ENCODE measurements around the gene AGPAT1.

Gene AGPAT1

DNA sequence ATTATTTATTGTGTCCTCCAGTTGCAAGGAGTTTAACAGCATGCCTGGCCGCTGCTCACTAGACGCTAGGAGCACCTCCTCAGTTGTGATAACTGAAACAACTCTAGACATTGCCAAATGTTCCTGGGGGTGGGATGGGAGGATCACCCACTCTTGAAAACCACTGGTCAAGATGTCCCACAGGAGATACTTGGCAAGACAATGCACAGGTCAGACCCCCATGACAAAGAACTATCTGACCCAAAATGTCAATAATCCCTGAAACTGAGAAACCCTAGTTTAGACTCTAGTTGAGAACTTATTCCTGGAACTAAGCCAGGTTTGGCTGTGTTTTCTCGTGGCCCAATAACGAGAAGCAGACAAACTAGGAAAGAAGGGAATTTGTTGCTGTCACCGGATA, 36.3 kb downstream of the AGPAT1 start:
- Histone ChIP-seq H3K4me1 (ENCODE audit: control insufficient read depth, insufficient read depth, low read length) (no peaks in the 10 kb centered on the region), H3K4me3 (ENCODE audit: low read depth, low read length) (no peak overlapping the region), H3K27ac (ENCODE audit: low read depth, low read length) (no peak overlapping the region), H3K9me3 (ENCODE audit: control insufficient read depth, insufficient read depth, low read depth, low read length) (no peaks in the 10 kb centered on the region), H3K9ac (ENCODE audit: low read length) (no peak overlapping the region), H3K27me3 (ENCODE audit: control insufficient read depth, insufficient read depth, low read length) (no peaks in the 10 kb centered on the region), H3K36me3 (ENCODE audit: control insufficient read depth, insufficient read depth, low read length) (no peaks in the 10 kb centered on the region)

DNA sequence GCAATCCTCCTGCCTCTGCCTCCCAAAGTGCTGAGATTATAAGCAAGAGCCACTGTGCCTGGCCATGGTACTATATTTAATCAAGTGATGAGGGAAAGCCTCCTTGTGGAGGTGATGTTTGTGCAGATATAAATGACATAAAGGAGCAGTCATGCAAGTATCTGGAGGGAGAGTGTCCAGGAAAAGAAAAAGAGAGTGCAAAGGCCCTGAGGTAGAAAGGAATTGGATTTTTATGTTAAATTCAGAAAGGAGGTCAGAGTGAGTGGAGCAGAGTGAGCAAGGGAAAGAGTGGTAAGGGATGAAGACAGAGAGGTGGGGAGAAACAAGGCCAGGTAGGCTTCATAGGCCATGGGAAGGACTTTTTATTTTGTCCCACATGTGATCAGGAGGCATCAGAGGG, 38.4 kb downstream of the AGPAT1 start:
- Histone ChIP-seq H3K27ac (ENCODE audit: low read depth, low read length) (no peak overlapping the region), H3K27me3 (ENCODE audit: control insufficient read depth, insufficient read depth, low read length) (no peaks in the 10 kb centered on the region), H3K9me3 (ENCODE audit: control insufficient read depth, insufficient read depth, low read depth, low read length) (no peaks in the 10 kb centered on the region), H3K9ac (ENCODE audit: low read length) (no peak overlapping the region), H3K4me3 (ENCODE audit: low read depth, low read length) (no peak overlapping the region), H3K4me1 (ENCODE audit: control insufficient read depth, insufficient read depth, low read length) (no peaks in the 10 kb centered on the region), H3K36me3 (ENCODE audit: control insufficient read depth, insufficient read depth, low read length) (no peaks in the 10 kb centered on the region)

DNA sequence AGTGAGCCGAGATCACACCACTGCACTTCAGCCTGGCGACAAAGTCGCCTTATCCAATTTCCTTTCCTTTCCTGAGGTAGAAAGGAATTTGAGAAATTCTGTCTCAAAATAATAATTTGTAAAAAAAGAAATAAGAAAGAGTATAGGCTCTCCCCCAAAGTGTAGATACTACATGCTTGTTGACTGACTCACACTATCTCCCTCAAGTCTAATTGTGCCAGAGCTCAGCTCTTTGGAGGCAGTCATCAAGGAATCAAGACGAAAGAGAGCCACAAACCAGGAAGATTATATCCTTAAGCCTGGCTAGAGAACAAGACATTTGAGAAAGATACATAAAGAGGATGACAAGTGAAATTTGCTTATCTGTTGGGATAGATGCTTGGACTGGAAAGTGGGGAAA, 42.1 kb downstream of the AGPAT1 start:
- Histone ChIP-seq H3K9me3 (ENCODE audit: control insufficient read depth, insufficient read depth, low read depth, low read length) (no peaks in the 10 kb centered on the region), H3K9ac (ENCODE audit: low read length) (no peak overlapping the region), H3K4me3 (ENCODE audit: low read depth, low read length) (no peak overlapping the region), H3K27ac (ENCODE audit: low read depth, low read length) (no peak overlapping the region), H3K4me1 (ENCODE audit: control insufficient read depth, insufficient read depth, low read length) (peaks cover 8% of the 10 kb centered on the region; the same call in 1 of the 2 replicates), H3K27me3 (ENCODE audit: control insufficient read depth, insufficient read depth, low read length) (no peaks in the 10 kb centered on the region), H3K36me3 (ENCODE audit: control insufficient read depth, insufficient read depth, low read length) (no peaks in the 10 kb centered on the region)

DNA sequence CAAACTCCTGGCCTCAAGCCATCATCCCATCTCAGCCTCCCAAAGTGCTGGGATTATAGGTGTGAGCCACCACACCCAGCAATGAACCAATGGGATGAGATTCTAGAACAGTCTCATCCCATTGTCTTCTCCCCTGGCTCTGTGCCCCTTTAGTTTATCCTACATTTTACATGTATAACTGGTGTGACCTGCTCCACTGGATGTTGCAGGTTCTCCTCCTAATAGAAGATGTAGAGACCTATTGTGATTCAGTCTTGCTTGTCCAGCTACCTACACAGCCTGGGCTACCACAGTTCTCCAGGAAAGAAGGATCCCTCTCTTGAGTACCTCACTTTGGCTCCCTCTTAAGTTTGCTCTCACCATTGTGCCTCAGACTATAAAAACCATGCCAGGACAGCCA, 43.8 kb downstream of the AGPAT1 start:
- Histone ChIP-seq H3K27me3 (ENCODE audit: control insufficient read depth, insufficient read depth, low read length) (no peaks in the 10 kb centered on the region), H3K4me3 (ENCODE audit: low read depth, low read length) (no peak overlapping the region), H3K9me3 (ENCODE audit: control insufficient read depth, insufficient read depth, low read depth, low read length) (no peaks in the 10 kb centered on the region), H3K9ac (ENCODE audit: low read length) (no peak overlapping the region), H3K36me3 (ENCODE audit: control insufficient read depth, insufficient read depth, low read length) (no peaks in the 10 kb centered on the region), H3K27ac (ENCODE audit: low read depth, low read length) (no peak overlapping the region), H3K4me1 (ENCODE audit: control insufficient read depth, insufficient read depth, low read length) (peaks cover 16% of the 10 kb centered on the region)

DNA sequence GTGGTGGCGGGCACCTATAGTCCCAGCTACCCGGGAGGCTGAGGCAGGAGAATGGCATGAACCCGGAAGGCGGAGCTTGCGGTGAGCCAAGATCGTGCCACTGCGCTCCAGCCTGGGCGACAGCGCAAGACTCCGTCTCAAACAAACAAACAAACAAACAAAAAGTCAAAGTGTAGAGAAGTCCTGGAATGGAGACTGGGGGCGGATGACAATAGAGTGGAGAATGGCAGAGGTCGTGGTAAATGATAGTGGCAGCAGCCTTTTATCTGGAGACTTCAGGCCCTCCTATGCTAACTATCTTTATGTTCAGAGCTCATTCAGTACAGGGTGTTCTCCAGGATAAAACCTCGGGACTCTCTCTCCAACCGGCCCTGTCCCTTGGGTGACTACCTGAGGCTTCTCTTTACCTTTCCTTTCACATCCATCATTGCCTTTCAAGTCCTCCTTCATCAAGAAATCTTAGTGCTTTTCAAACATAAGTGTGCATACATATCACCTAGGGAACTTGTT, 44.4 kb downstream of the AGPAT1 start:
- Histone ChIP-seq H3K4me1 (ENCODE audit: control insufficient read depth, insufficient read depth, low read length) (peaks cover 19% of the 10 kb centered on the region), H3K9ac (ENCODE audit: low read length) (no peak overlapping the region), H3K27me3 (ENCODE audit: control insufficient read depth, insufficient read depth, low read length) (no peaks in the 10 kb centered on the region), H3K27ac (ENCODE audit: low read depth, low read length) (no peak overlapping the region), H3K4me3 (ENCODE audit: low read depth, low read length) (no peak overlapping the region), H3K36me3 (ENCODE audit: control insufficient read depth, insufficient read depth, low read length) (no peaks in the 10 kb centered on the region), H3K9me3 (ENCODE audit: control insufficient read depth, insufficient read depth, low read depth, low read length) (no peaks in the 10 kb centered on the region)

DNA sequence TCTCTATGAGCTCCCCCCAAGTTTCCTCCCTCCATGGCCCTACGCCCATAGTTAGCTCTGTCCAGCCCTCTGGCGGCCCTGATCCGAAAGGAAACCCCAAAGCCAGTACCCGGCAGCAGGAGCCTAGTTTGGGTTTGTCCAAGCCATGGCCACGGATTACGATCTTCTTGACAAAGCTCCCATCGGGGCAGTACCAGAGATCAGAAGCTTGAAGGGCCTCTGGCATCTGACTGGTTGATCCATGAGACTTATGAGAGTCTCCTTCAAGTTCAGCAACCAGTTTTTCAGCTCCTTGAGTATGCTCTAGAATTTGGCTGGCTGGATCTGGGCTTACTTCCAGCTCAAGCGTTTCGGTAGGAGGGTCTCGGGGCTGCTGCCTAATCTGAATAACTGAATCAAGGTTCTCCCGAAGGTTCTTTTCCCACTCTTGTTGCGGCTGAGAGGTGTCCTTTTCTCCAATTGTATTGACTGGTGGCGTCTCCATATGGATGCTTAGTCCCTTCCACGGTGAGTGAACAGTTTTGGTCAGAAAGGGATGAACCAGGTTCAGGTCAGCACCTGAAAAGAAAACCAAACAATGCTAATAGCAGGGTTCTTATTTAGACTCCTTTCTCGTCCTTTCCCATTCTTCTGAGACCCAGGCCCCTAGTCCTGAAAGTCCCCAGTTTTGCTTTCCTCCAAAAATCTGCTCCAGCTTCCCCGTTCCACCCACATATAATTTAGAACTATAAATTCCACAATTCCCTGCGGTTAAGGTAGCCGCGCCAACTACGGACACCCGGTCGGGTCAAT, 46.4 kb downstream of the AGPAT1 start:
- Histone ChIP-seq H3K27me3 (ENCODE audit: control insufficient read depth, insufficient read depth, low read length) (no peaks in the 10 kb centered on the region), H3K9me3 (ENCODE audit: control insufficient read depth, insufficient read depth, low read depth, low read length) (no peaks in the 10 kb centered on the region), H3K4me3 (ENCODE audit: low read depth, low read length) (peak overlapping the region; percentile 70), H3K36me3 (ENCODE audit: control insufficient read depth, insufficient read depth, low read length) (peaks cover 7% of the 10 kb centered on the region), H3K9ac (ENCODE audit: low read length) (peak overlapping the region; percentile 48), H3K4me1 (ENCODE audit: control insufficient read depth, insufficient read depth, low read length) (peaks cover 19% of the 10 kb centered on the region), H3K27ac (ENCODE audit: low read depth, low read length) (no peak overlapping the region)

DNA sequence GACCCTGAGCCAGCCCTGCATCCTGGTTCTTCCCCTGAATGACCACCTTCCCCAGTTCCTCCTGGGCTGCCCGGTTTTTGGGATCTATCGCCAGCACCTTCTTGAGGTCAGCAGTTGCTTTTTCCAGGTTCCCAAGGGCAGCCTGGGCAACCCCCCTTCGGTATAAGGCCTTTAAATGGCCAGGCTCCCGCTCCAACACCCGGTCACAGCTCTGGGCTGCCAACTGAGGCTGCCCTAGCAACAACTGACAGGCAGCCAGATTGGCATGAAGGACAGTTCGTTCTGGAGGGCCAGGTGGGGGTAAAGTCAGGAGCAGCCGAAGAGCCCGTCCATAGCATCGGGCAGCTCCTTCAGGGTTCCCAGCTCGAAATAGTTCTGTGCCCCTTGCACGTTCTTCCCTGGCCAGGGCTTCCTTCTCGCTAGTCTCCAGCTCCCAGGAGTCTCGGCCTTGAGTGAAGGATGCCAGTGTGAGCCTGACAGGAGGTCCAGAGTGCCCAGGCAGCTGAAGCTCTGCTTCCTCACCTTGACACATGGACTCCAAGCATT, 47.1 kb downstream of the AGPAT1 start:
- Histone ChIP-seq H3K27ac (ENCODE audit: low read depth, low read length) (no peak overlapping the region), H3K4me1 (ENCODE audit: control insufficient read depth, insufficient read depth, low read length) (peaks cover 19% of the 10 kb centered on the region), H3K4me3 (ENCODE audit: low read depth, low read length) (peak overlapping the region; percentile 70), H3K27me3 (ENCODE audit: control insufficient read depth, insufficient read depth, low read length) (no peaks in the 10 kb centered on the region), H3K36me3 (ENCODE audit: control insufficient read depth, insufficient read depth, low read length) (peaks cover 11% of the 10 kb centered on the region), H3K9ac (ENCODE audit: low read length) (peak overlapping the region; percentile 12), H3K9me3 (ENCODE audit: control insufficient read depth, insufficient read depth, low read depth, low read length) (no peaks in the 10 kb centered on the region)

DNA sequence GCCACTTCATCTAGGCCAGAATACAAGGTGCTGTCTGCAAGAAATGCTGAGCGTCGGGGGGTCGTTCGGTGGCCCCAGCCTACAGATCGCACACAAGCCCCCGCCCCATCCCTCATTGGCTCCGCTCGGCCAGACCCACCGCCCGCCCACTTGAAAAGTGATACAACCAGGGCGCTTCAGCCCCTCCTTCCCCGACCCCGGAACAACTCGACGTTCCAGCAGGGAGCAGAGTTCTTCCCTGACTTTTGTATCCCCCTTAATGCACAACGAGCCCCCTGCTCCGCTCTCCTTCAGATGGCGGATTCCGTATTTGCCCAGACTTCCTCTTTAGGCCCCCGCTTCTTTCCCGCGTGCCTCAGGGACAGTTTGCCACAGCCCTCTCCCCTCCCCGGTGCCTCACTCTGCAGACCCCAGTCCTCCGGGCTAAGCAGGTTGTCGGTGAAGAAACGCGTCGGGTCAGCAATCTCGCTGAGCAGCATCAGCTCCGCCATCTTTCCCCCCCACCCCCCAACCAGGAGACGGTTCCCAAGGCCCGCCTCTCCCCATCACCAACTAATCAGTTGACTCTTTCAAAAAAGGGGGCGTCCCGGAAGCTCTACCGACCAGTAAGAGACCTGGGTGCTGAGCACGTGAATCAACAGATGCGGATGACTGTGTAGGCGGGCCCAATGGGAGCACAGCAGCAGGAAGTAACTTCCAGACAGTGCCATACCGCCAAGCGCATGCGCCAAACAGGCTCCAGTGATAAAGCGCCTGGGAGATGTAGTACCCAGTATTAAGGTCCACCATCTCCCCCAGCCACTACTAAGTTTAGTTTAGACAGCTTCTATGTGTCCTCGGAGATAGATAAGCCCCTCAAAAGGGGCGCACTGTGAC, 47.9 kb downstream of the AGPAT1 start, which contains the start of gene ATF6B:
Gene ATF6B (minus strand): TSS at position 530 of the 876 bp plus-strand sequence. CDS start 39 bp downstream, at position 491.
- no peaks in the 10 kb centered on the region for H3K27me3 ChIP-seq (ENCODE audit: control insufficient read depth, insufficient read depth, low read length)
- H3K4me3 ChIP-seq (ENCODE audit: low read depth, low read length): peak within 1 kb of the TSS; percentile 96
- H3K4me1 ChIP-seq (ENCODE audit: control insufficient read depth, insufficient read depth, low read length): peaks cover 19% of the 10 kb centered on the region
- H3K9ac ChIP-seq (ENCODE audit: low read length): peak within 1 kb of the TSS; percentile 95
- no peaks in the 10 kb centered on the region for H3K9me3 ChIP-seq (ENCODE audit: control insufficient read depth, insufficient read depth, low read depth, low read length)
- peaks cover 11% of the 10 kb centered on the region for H3K36me3 ChIP-seq (ENCODE audit: control insufficient read depth, insufficient read depth, low read length)
- H3K27ac ChIP-seq (ENCODE audit: low read depth, low read length): peak within 1 kb of the TSS; percentile 65; the same call in 1 of the 2 replicates

DNA sequence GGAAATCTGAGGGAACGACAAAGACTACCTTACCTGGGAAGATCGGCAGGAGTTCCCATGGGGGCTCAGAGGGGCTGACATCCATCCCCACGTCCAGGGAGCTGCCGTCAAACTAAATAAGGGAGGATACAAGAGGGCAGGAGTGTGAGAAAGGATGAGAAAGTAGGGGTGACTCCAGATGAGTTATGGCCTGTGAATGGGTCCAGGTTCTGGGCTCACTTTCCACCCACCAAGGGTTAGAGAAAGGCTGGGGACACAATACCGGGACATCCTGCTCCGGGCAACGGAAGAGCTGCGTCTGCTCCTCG, 48.5 kb downstream of the AGPAT1 start:
- no peaks in the 10 kb centered on the region for H3K9me3 ChIP-seq (ENCODE audit: control insufficient read depth, insufficient read depth, low read depth, low read length)
- peaks cover 11% of the 10 kb centered on the region for H3K36me3 ChIP-seq (ENCODE audit: control insufficient read depth, insufficient read depth, low read length)
- H3K27me3 ChIP-seq (ENCODE audit: control insufficient read depth, insufficient read depth, low read length): no peaks in the 10 kb centered on the region
- no peak overlapping the region for H3K27ac ChIP-seq (ENCODE audit: low read depth, low read length)
- H3K4me1 ChIP-seq (ENCODE audit: control insufficient read depth, insufficient read depth, low read length): peaks cover 19% of the 10 kb centered on the region
- H3K9ac ChIP-seq (ENCODE audit: low read length): peak overlapping the region; percentile 95
- peak overlapping the region; percentile 96 for H3K4me3 ChIP-seq (ENCODE audit: low read depth, low read length)

DNA sequence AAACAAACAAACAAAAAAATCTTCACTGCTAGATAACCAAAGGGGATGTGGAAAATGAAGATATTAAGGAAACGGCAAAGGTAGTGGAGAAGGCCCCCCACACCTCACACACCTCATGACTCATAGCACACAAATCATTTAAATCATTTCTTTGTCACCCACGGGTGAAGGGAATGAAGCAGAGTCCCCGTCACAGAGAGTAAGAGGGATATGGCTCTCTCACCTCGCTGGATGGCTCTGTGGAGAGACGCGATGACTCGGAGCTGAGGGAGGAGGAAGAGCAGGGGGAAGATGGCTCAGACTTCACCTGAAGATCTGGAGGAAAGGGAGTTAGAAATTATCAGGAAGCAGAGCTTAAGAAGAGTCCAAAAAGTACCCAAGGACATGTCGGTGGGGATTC, 49.0 kb downstream of the AGPAT1 start:
- Histone ChIP-seq H3K27ac (ENCODE audit: low read depth, low read length) (no peak overlapping the region), H3K27me3 (ENCODE audit: control insufficient read depth, insufficient read depth, low read length) (no peaks in the 10 kb centered on the region), H3K4me1 (ENCODE audit: control insufficient read depth, insufficient read depth, low read length) (peaks cover 19% of the 10 kb centered on the region), H3K36me3 (ENCODE audit: control insufficient read depth, insufficient read depth, low read length) (peaks cover 15% of the 10 kb centered on the region), H3K9ac (ENCODE audit: low read length) (peak overlapping the region; percentile 95), H3K9me3 (ENCODE audit: control insufficient read depth, insufficient read depth, low read depth, low read length) (no peaks in the 10 kb centered on the region), H3K4me3 (ENCODE audit: low read depth, low read length) (peak overlapping the region; percentile 96)

DNA sequence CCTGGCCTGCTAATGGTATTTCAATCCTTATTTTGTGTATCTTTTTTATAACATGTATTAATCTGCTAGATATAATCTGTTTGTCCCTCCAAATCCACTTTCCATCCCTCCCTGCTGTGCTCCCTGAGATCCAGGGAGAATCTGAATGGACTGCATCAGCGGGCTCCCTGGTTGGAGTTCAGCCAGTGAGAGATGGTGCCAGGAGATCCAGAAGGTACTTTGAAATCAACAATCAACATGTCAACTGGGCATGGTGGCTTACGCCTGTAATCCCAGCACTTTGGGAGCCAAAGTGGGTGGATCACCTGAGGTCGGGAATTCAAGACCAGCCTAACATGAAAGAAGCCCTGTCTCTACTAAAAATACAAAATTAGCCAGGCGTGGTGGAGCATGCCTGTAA, 52.2 kb downstream of the AGPAT1 start:
- Histone ChIP-seq H3K27me3 (ENCODE audit: control insufficient read depth, insufficient read depth, low read length) (no peaks in the 10 kb centered on the region), H3K36me3 (ENCODE audit: control insufficient read depth, insufficient read depth, low read length) (peaks cover 32% of the 10 kb centered on the region), H3K9me3 (ENCODE audit: control insufficient read depth, insufficient read depth, low read depth, low read length) (no peaks in the 10 kb centered on the region), H3K9ac (ENCODE audit: low read length) (no peak overlapping the region), H3K27ac (ENCODE audit: low read depth, low read length) (no peak overlapping the region), H3K4me3 (ENCODE audit: low read depth, low read length) (no peak overlapping the region), H3K4me1 (ENCODE audit: control insufficient read depth, insufficient read depth, low read length) (peaks cover 14% of the 10 kb centered on the region)

Measured in HUES6 (cell line).